Caco-2 (cell line): ENCODE results near the gene IMMP2L. TPM values are rescaled to one million over a fixed set of nuclear protein-coding genes. Genes with fewer than 3 reads are reported as not detected.

Source experiments
- BruUV-seq: library from RNA; stranded (reverse); fragments of 400-500 nt; replicated peaks from 2 replicates; lab custom pipeline; 2021; lab: Mats Ljungman, UMichigan
- CTCF ChIA-PET: fragments of 300-600 bp; sonication (Branson Sonifier 250); formaldehyde crosslinking; loops from one replicate; lab custom pipeline; 2022; ENCODE audit warnings: antibody characterized with exemption; lab: Charles Lee
- POLR2A ChIA-PET: fragments of 300-600 bp; sonication (Branson Sonifier 250); formaldehyde crosslinking; loops from one replicate; lab custom pipeline; 2022; ENCODE audit warnings: antibody characterized with exemption; lab: Charles Lee
- DNase-seq, 2 experiments: peaks; one replicate each; pipeline versions ENCODE4 v3.0.0 to v3.0.0-alpha.2; 2020 to 2022
- H3K27me3 ChIP-seq: replicated peaks from 2 replicates; pipeline ENCODE4 v1.6.0; 2011; ENCODE audit warnings: low read length; ENCODE audit not compliant: control insufficient read depth, insufficient read depth
- H3K36me3 ChIP-seq: 2 replicates; pipeline ENCODE4 v1.5.1; 2011; ENCODE audit warnings: low read length; ENCODE audit not compliant: control insufficient read depth, insufficient read depth
- H3K4me1 ChIP-seq: fragments of 250-450 bp; sonication (Bioruptor Pico); 2 replicates; pipeline ENCODE4 v1.5.1; 2020; ENCODE audit warnings: mild to moderate bottlenecking
- H3K4me3 ChIP-seq: 2 replicates; pipeline ENCODE4 v1.5.1; 2011; ENCODE audit warnings: low read depth, mild to moderate bottlenecking, control low read depth, low read length
- H3K9me3 ChIP-seq: fragments of 250-450 bp; sonication (Bioruptor Pico); 2 replicates; pipeline ENCODE4 v1.5.1; 2020; ENCODE audit warnings: mild to moderate bottlenecking, moderate library complexity
- H3K27ac Mint-ChIP-seq: one replicate; pipeline ENCODE4 v1.8.0; 2022; ENCODE audit warnings: mixed read lengths; ENCODE audit not compliant: unreplicated experiment
- H3K27me3 Mint-ChIP-seq: one replicate; pipeline ENCODE4 v1.8.0; 2022; ENCODE audit warnings: mixed read lengths; ENCODE audit not compliant: insufficient read depth, unreplicated experiment
- H3K36me3 Mint-ChIP-seq: one replicate; pipeline ENCODE4 v1.8.0; 2022; ENCODE audit warnings: mild to moderate bottlenecking, mixed read lengths; ENCODE audit not compliant: insufficient read depth, unreplicated experiment
- H3K4me1 Mint-ChIP-seq: one replicate; pipeline ENCODE4 v1.8.0; 2022; ENCODE audit warnings: low read depth, mixed read lengths; ENCODE audit not compliant: unreplicated experiment
- H3K4me3 Mint-ChIP-seq: one replicate; pipeline ENCODE4 v1.8.0; 2022; ENCODE audit warnings: mild to moderate bottlenecking, moderate library complexity, mixed read lengths; ENCODE audit not compliant: unreplicated experiment
- H3K9me3 Mint-ChIP-seq: one replicate; pipeline ENCODE4 v1.8.0; 2022; ENCODE audit warnings: mixed read lengths; ENCODE audit not compliant: unreplicated experiment
- CTCF ChIP-seq, 2 experiments: fragments of 200-600 bp in 1 of 2; IDR thresholded peaks; 1 replicate in 1 of 2; 2 replicates in 1 of 2; pipeline versions ENCODE4 v1.5.1 to v1.8.0; 2011 to 2022; ENCODE audit warnings: antibody characterized with exemption in 1 of 2, control low read depth in 1 of 2, inconsistent platforms in 1 of 2, low read depth in 1 of 2, low read length in 1 of 2, mild to moderate bottlenecking in 1 of 2, moderate library complexity in 1 of 2; ENCODE audit not compliant: insufficient read depth in 1 of 2, severe bottlenecking in 1 of 2, unreplicated experiment in 1 of 2
- intact Hi-C: fragments of 100-400 bp; cut with micrococcal nuclease; formaldehyde crosslinking; loops from one replicate; pipeline ENCODE4 v1.10.0; 2022; ENCODE audit not compliant: unreplicated experiment
- total RNA-seq: library from RNA; stranded (reverse); gene quantifications from 2 replicates; pipeline ENCODE4 v1.2.3, GENCODE V29; 2022

The IMMP2L gene
- total RNA-seq, 1 experiment from 2014 or later = 9.5 TPM

DNA sequence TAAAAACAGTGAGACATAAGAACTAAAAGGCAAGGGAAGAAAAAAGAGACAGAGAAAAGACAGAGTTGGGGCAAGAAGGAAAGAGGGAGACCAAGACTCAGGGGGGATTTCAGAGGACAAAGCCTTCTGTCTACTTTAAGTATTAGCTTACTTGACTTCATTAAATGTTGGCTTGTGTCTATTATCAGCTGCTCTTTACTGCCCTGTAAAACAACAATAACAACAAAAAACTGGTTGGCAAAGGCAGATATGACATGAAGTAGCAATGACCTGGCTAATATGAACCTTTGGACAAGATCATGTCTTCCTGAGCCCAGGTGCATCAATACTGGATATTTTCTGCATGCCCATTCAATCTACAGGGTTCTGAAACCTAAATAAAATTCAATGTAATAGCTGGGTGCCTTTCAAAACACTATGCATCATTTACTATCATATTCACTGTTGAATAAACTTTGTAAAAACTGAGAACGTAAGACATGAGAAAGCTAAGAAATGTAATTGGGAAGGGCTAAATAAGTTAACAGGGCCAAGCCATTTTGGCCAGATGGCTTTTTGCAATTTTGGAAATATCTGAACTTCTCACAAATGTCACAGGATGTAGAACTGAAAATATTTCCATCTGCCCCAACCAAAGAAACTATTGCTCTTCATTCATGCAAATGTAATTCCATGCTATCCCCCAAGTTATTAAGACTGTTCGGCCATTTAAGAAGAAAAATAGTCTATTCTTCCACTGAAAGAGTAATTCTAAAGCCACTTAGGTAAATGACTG, 422.0 kb downstream of the IMMP2L start:
- H3K27ac Mint-ChIP-seq = no peak overlapping the region
- H3K27me3 Mint-ChIP-seq = no peaks in the 10 kb centered on the region
- POLR2A ChIA-PET = no interaction called here
- no peaks in the 10 kb centered on the region for H3K9me3 Mint-ChIP-seq
- DNase-seq = no peak
- intact Hi-C loops = no loop called here
- CTCF ChIA-PET = interaction anchor here (0.6 kb wide), 1 partner anchor 971 kb away, joined by 3 read pairs; no protein-coding TSS in a partner anchor
- no TSS peak for BruUV-seq
- no peaks in the 10 kb centered on the region for H3K36me3 ChIP-seq
- H3K4me1 ChIP-seq = no peaks in the 10 kb centered on the region
- H3K4me3 Mint-ChIP-seq = no peak overlapping the region
- H3K4me1 Mint-ChIP-seq = no peaks in the 10 kb centered on the region
- no peak overlapping the region for H3K4me3 ChIP-seq
- no peaks in the 10 kb centered on the region for H3K36me3 Mint-ChIP-seq
- H3K27me3 ChIP-seq = no peaks in the 10 kb centered on the region
- no peaks in the 10 kb centered on the region for H3K9me3 ChIP-seq
- no peak for TF ChIP-seq CTCF (IDR thresholded peaks at IDR 0.05; ENCODE audit: insufficient read depth in 1 of 2, low read depth in 1 of 2, low read length in 1 of 2, severe bottlenecking in 1 of 2, unreplicated experiment in 1 of 2)

DNA sequence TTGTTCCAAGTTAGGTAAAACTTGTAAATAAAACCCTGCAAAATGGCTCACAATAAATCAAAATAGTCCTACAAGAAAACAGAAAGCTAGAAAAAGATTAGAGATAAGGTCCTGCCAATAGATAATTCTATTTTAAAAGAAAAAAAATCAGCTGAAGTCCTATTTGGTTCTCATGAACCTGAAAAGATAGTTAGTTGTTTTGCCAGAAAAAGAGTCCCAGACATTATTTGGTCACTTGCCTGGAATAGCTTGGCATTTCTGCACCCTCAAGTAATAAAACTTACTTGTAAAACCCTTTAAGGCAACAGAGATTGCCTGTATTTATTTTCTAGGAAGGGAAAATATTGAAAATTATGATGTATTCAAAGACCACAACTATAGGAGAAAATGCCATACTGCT, 423.7 kb downstream of the IMMP2L start:
- no peak overlapping the region for H3K4me3 ChIP-seq
- POLR2A ChIA-PET = no interaction called here

GRCh38 chr7:111138193-111138569, 424.1 kb downstream of the IMMP2L start:
- Histone ChIP-seq H3K4me3 (no peak overlapping the region), H3K9me3 (no peaks in the 10 kb centered on the region), H3K36me3 (no peaks in the 10 kb centered on the region), H3K27me3 (no peaks in the 10 kb centered on the region), H3K4me1 (no peaks in the 10 kb centered on the region)
- intact Hi-C loops = no loop called here
- no peak for TF ChIP-seq CTCF (IDR thresholded peaks at IDR 0.05; ENCODE audit: insufficient read depth in 1 of 2, low read depth in 1 of 2, low read length in 1 of 2, severe bottlenecking in 1 of 2, unreplicated experiment in 1 of 2)
- H3K9me3 Mint-ChIP-seq = no peaks in the 10 kb centered on the region
- H3K4me1 Mint-ChIP-seq = no peaks in the 10 kb centered on the region
- no peak overlapping the region for H3K27ac Mint-ChIP-seq
- no TSS peak for BruUV-seq
- H3K27me3 Mint-ChIP-seq = no peaks in the 10 kb centered on the region
- H3K4me3 Mint-ChIP-seq = no peak overlapping the region
- no peak for DNase-seq
- ChIA-PET CTCF (no interaction called here), POLR2A (no interaction called here)
- no peaks in the 10 kb centered on the region for H3K36me3 Mint-ChIP-seq

More for the DNA sequence above, 423.7 kb downstream of the IMMP2L start:
- no peaks in the 10 kb centered on the region for H3K9me3 ChIP-seq
- no peaks in the 10 kb centered on the region for H3K27me3 ChIP-seq
- no peaks in the 10 kb centered on the region for H3K36me3 Mint-ChIP-seq
- H3K4me3 Mint-ChIP-seq = no peak overlapping the region
- intact Hi-C loops = no loop called here
- no peak for DNase-seq
- H3K4me1 Mint-ChIP-seq = no peaks in the 10 kb centered on the region
- no peak for TF ChIP-seq CTCF (IDR thresholded peaks at IDR 0.05; ENCODE audit: insufficient read depth in 1 of 2, low read depth in 1 of 2, low read length in 1 of 2, severe bottlenecking in 1 of 2, unreplicated experiment in 1 of 2)
- H3K9me3 Mint-ChIP-seq = no peaks in the 10 kb centered on the region
- CTCF ChIA-PET = no interaction called here
- no peak overlapping the region for H3K27ac Mint-ChIP-seq
- no peaks in the 10 kb centered on the region for H3K27me3 Mint-ChIP-seq
- no peaks in the 10 kb centered on the region for H3K36me3 ChIP-seq
- BruUV-seq = no TSS peak
- H3K4me1 ChIP-seq = no peaks in the 10 kb centered on the region
